ENCODE measurements around the gene ZFYVE28. TPM values are rescaled to one million over a fixed set of nuclear protein-coding genes. Genes with fewer than 3 reads are reported as not detected.

Gene ZFYVE28
- polyA plus RNA-seq, 5 donors = 2.9 to 4.0 (median 3.4) TPM

- no peak for DNase-seq
These were observed 114.0 kb downstream of the ZFYVE28 start for GRCh38 chr4:2304321-2304876.

- no peak for DNase-seq
These were observed 114.6 kb downstream of the ZFYVE28 start for GRCh38 chr4:2303686-2304320.

- DNase-seq = no peak
These were observed 115.2 kb downstream of the ZFYVE28 start for GRCh38 chr4:2303121-2303685.

- no peak for DNase-seq
These were observed 115.9 kb downstream of the ZFYVE28 start for GRCh38 chr4:2302387-2303119.

- peak in 1 of 2 donors; percentile 9 for DNase-seq
These were observed 116.6 kb downstream of the ZFYVE28 start for GRCh38 chr4:2301806-2302205.

GRCh38 chr4:2301225-2301642, 117.2 kb downstream of the ZFYVE28 start:
- no peak for DNase-seq

GRCh38 chr4:2300431-2301224, 117.8 kb downstream of the ZFYVE28 start:
- DNase-seq = no peak

- no peak for DNase-seq
These were observed 118.7 kb downstream of the ZFYVE28 start for GRCh38 chr4:2299794-2300193.

GRCh38 chr4:2298532-2298991, 119.9 kb downstream of the ZFYVE28 start:
- no peak for DNase-seq

- no peak for DNase-seq
These were observed 120.6 kb downstream of the ZFYVE28 start for GRCh38 chr4:2297606-2298531.

GRCh38 chr4:2296631-2297601, 121.5 kb downstream of the ZFYVE28 start:
- DNase-seq = no peak

GRCh38 chr4:2295900-2296442, 122.5 kb downstream of the ZFYVE28 start:
- DNase-seq = no peak

GRCh38 chr4:2295500-2295899, 122.9 kb downstream of the ZFYVE28 start:
- DNase-seq = no peak

GRCh38 chr4:2292646-2293108, 125.8 kb downstream of the ZFYVE28 start:
- no peak for DNase-seq

- DNase-seq = no peak
These were observed 126.5 kb downstream of the ZFYVE28 start for GRCh38 chr4:2291705-2292645.

GRCh38 chr4:2290974-2291704, 127.3 kb downstream of the ZFYVE28 start:
- no peak for DNase-seq

GRCh38 chr4:2290488-2290887, 128.0 kb downstream of the ZFYVE28 start:
- DNase-seq = no peak
